Umbilical cord (tissue), 2 donors: ENCODE measurements around the gene GSG1L. TPM values are rescaled to one million over a fixed set of nuclear protein-coding genes. Genes with fewer than 3 reads are reported as not detected.
"Not testable (repeated sequence)": the region's sequence is repeated elsewhere in the genome, so short reads cannot be mapped to it uniquely, and the experiment has no call there.

Source experiments
- DNase-seq: peaks from one replicate; pipeline ENCODE4 v3.0.0-alpha.2; 2015; ENCODE audit warnings: low spot score
- total RNA-seq: library from RNA; depleted of rRNA; stranded (reverse); fragments of >200 nt; gene quantifications from one replicate; pipeline ENCODE4 v1.2.3, GENCODE V29; 2014; ENCODE audit warnings: low replicate concordance; ENCODE audit not compliant: insufficient read depth

The GSG1L gene
- total RNA-seq, 1 donor from 2014 or later: not detected

DNA sequence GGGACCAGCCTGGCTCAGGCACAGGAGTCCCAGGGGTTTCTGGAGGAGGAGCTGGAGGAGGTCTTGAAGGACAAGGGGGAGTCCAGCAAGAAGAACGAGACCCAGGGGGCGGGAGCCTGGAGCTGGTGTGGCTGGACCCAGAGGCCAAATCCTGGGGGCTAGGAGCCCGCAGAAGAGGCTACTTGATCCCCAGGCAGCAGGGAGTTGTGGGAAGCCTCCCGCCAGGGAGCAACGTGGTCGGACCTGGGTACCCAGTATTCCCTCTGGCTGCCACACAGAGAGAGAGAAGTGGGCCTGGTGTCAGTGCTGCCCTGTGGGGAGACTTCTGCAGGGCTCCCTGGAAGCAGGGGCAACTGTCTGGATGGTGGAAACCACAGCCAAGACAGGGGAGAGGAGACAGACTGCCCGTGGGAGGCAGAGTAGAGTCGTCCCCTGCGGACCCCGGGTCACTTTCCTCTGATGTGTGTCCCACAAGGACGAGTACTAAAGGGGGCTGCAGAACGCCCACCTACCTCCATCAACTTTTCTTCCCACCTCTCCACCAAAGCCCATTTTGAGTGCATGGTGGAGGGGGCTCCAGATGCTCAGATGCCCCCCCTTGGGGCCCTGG lies 160.4 kb downstream of the GSG1L start:
- no peak for DNase-seq

DNA sequence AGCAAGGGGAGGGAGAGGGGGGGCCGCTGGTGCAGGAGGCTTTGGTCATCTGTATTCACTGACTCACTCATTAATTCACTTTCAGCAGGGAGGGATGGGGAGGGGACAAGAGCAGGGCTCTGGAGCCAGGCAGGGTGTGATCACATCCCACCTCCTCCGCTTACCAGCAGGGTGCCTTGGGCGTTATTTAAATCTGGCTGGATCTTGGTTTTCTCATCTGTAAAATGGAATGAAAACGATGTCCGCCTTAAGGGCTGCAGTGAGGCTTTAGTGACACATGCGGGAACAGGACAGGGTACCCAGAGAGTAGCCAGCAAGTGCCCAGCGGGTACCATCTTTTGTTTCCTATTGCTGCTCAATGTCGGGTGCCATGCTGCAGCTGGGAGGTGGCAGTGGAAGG lies 161.0 kb downstream of the GSG1L start:
- DNase-seq: no peak

DNA sequence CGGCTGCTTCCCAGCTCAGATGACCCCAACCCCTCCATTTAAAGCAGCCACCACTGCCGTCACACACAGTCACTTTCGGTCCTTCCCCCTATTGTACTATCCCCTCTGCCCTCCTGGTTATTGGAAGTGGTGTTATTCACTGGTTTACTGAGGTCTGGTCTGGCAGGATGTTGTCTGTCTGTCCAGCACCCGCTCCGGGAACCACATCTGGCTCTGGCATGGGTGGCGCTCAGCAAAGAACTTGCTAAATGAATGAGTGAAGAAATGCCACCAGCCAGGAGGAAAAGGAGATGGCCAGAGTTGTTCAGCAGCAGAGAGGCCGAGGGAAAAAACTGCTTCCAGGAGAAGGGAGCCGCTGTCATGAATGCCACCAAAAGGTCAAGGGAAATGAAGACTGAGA lies 161.6 kb downstream of the GSG1L start:
- no peak for DNase-seq

DNA sequence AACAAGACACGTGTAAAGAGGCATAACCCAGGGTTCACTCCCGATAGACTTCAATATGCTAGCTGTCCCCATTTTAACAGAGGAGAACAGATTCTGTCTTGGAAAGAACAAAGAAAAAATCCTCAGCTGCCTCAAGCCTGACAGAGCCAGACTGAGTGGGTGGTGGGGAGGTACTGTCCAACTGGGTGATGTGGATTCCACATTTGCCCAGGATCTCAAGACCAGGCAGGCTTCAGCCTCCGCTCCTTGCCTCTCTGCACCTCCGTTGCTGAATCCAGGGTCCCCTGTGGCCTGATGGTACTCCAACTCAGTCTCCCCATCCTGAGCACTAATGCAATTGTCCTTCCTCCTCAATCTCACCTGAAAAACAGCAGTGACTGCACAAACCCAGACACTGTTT lies 163.8 kb downstream of the GSG1L start:
- no peak for DNase-seq

DNA sequence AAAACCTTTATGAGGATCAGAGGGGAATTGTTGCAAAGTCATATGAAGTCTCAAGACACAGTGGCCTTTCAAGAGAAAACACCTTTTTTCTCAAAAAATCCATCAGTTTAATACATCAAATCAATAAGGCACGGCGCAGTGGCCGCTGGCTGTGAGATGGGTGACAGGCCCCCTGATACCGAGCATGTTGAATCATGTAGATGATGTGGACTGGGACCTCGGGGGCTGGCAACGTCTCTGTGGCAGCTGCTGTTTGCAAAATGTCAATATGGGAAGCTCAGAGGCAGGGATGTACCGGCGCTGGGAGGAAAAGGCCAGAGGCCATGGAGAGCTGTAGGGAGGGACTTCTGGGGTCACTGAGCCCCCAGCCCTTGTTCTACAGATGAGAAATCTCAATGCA lies 169.1 kb downstream of the GSG1L start:
- DNase-seq: no peak

DNA sequence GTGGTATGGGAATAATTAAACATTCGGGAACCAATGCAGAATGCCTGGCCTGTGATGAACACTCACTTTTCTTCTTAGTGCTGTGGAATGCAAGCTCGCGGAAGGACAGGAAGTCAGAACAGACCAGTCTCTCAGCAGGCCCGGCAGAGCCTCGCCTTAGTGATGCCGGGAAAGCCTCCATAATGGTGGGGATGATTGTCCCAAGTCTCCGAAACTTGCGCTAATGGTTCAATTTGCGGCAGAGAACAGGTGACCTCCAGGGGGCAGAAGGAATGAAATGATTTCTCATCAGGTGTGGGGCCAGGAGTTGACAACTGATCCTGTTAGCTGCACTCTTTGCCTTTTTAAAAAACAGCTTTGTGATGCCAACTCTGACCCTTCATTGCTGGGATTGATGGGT lies 170.6 kb downstream of the GSG1L start:
- DNase-seq: no peak

DNA sequence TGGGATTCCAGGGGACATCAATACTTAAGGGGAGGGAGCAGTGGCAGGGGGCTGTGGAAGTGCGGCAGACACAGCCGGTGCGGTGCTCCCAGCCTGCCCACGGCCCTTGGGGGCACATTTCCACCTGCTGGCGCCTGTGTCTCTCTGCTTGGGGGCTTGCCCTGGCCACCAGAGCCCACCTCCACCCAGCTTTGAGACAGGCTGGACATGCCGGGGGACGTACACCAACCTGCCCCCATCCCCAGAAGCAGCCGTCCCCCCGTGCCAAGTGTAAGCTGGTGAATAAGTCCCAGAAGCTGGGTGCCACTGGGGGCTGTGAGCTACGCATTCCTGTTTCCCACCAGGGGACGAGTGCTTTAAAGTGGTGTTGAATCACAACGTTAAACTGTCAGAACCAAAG lies 172.6 kb downstream of the GSG1L start:
- DNase-seq: no peak

DNA sequence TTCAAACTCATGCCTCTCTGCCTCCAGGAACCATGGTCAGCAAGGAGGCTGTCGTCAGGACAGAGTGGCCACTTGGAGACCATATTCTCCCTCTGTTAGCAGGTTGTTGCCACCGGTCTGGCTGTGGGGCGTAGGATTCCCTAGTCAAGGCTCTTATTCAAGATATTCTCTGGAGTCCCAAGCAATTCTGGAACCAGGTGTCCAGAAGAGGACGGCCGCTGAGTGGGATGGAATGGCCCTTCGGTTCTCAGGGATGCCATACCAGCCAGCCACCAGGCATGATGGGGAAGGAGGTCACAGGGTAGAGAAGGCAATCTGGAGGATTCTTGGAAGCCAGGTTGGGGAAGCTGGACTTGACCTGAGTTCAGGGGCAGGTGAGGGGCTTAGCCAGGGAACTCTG lies 173.5 kb downstream of the GSG1L start:
- no peak for DNase-seq

DNA sequence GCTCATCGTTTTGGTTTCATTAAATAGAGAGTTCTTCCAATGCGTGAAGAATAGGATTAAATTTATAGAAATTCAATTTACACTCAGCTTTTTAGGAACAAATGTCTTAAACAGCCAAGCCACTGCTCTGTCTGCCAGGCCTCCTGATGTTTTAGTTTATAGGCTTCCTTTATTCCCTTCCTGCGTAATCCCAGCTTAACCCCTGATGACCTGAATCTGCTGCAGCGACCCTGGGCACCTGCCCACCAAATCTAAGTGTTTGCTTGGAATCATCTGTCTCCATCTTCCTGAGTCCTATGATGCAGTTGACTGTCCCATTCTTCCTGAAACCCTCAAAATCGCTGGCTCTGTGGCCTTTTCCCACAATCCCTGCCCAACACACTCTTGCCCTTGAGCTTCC lies 179.9 kb downstream of the GSG1L start:
- no peak for DNase-seq

DNA sequence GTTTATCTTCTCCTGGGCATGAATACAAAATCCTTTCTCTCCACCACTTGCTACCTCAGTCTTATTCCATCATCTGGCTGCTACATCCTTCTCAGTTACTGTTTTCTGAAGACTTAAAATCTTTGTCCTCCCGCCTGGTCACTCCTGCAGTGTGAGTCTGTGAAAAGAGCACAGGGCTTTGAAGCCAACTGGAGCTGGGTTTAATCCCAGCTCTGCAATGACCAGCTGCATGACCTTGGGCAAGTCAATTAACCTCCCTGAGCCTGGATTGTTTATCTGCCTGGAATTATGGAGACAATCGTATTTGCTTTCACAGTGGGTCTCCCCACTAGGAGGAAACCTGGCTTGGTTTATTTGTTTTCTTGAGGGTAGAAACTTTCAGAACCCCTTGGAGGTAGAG lies 183.2 kb downstream of the GSG1L start:
- no peak for DNase-seq

DNA sequence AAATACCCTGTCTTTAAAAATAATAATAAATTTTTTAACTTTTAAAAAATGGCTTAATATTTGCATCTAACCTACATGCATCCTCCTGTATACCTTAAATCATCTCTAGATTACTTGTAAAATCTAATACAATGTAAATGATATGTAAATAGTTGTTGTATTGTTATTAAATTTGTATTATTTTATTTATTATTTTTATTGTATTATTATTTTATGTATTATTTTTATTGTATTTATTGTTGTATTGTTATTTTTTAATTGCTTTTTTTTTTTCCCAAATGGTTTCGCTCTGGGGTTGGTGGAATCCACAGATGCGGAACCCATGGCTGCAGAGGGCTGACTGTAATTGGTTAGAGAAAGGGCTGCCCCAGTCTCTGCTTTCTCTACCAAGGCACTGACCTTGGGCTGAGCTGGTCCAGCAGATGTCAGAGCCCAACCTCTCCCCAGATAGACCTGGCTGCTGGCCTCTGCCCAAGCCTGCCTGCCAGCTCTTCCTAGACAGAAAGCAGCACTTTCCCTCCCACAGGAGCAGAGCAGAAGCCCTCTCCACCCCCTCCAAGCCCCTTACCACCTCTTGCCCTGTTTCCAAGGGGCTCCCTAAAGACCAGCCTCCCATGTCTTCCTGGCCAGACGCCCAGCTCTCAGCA lies 183.8 kb downstream of the GSG1L start:
- DNase-seq: no peak

DNA sequence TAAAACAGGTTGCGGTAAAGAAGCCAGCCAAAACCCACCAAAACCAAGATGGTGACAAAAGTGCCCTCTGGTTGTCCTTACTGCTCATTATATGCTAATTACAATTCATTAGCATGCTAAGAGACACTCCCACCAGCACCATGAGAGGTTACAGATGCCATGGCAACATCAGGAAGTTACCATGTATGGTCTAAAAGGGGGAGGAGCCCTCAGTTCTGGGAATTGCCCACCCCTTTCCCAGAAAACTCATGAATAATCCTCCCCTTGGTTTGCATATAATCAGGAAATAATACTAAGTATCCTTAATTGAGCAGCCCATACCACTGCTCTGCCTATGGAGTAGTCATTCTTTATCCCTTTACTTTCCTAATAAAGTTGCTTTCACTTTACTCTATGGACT lies 190.9 kb downstream of the GSG1L start:
- DNase-seq: not testable (repeated sequence)

DNA sequence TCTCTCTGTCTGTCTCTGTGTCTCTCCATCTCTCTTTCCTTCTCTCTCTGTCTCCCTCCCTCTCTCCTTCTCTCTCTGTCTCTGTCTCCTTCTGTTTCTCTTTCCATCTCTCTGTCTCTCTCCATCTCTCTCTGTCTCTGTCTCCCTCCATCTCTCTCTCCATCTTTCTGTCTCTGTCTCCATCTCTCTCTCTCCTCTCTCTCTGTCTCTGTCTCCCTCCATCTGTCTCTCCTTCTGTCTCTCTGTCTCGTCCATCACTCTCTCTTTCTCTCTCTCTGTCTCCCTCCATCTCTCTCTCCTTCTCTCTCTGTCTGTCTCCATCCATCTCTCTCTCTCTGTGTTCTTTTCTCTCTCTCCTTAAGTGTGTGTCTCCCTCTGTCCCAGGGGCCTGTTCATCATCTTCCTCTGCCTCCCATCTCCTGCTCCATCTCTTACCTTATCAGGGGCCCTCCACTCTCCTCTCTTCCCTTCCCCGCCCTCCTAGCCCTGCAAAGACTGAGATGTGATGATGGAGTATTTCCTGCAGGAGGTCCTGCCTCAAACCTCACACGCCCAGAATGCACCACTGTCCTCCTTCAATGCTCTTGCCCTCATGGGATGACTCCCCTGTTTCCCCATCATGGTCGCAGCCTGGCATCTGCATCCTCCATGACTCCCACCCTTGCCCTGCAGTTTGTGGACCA lies 193.3 kb downstream of the GSG1L start:
- no peak for DNase-seq

DNA sequence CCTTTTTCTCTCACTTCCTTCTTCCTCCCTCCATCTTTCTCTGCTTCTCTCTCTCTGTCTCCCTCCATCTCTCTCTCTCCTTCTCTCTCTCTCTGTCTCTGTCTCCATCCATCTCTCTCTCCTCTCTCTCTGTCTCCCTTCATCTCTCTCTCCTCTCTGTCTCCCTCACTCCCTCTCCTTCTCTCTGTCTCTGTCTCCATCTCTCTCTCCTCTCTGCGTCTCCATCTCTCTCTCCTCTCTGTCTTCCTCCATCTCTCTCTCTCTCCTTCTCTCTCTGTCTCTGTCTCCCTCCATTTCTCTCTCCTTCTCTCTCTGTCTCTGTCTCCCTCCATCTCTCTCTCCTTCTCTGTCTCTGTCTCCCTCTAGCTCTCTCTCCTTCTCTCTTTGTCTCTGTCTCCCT lies 194.1 kb downstream of the GSG1L start:
- DNase-seq: no peak

DNA sequence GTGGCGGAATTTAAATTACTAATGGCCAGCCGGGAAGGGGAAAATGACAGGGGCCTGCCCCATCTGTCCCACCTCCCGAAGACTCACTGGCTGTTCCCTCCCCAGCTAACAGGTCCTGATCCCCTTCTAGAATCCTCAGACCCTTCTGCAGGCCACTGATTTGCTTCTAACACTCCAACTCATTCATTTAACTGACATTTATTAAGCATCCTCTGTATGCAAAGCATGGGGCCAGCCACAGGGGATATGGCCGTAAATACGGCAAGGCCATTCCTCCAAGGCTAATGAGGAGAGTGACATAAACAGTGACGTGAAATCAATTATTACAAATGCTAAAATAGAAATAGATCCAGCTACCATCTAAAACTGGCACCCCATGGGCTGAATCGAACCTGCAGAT lies 195.3 kb downstream of the GSG1L start:
- DNase-seq: no peak

DNA sequence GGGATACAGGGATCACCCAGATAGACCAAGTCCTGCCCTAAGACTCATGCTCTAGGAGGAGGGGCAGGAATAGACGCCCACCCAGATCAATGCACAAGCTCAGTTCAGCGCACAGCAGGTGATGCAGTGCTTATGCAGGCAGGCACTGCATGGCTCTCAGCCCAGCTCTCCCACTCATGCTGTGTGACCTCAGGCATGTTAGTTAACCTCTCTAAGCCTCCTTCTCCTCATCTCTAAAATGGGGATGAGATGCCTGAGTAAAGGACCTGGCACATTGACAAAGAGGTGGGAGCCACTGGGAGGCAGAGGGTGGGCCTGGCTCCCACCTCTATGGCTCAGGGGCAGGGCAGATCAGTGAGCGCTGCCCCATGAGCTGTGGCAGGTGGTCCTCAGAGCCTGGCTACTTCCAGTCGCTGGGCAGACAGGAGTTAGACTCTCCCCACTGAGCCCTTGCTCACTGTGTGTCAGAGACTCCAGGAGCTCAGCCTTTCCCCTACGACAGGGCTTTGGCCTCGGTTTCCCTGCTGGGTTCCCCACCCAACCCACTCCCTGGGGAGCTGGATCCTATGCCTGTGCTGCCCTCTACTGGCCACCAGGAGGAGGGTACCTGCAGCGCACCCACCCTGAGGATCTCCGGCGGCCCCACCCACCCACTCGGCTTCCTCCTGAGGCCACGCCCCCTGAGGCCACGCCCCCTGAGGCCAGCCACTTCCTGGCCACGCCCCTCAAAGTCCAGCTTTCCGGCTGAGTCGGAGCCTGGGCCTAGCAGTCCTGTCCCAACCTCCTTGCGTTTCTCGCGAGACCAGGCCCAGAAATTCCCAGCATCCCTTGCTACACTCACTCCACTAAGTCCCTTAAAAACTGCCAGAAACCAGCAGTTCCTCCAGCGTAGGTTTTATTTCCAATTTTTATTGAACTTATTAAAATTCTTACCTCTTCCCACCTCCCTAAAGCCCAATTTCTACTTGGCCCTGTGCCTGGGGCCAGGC lies 196.1 kb downstream of the GSG1L start:
- DNase-seq: no peak

DNA sequence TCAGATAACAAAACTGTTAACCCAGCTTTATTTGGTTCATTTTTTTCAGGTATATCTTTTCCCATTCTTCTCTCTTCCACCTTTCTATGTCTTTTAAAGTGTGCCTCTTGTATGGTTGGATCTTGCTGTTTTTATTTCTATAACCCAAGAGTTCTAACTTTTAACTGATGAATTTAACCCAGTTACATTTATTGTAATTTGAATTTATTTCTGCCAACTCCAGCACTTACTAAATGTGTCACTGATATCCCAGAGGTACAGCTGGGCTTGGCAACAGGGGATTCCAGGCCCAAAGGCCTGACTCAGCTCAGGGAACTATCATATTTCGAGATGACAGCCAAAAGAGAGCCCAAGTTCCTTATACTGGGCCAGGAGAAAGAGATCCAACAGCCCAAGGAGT lies 200.1 kb downstream of the GSG1L start:
- DNase-seq: no peak

DNA sequence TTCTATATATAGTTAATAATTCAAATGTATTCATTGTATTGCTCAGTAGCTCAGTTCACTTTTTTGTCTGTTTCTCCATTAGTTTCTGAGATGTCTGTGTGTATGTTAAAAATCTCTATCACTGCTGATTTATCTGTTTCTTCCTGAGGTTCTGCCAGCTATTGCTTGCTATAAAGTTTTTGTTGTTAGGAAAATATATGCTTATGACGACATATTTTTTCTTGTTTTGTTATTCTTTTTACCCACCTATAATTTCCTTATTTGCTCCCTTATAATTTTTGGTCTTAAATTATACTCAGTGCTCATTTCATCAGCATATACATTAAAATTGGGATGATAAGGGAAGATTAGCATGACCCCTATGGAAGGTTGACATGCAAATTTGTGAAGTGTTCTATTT lies 200.6 kb downstream of the GSG1L start:
- no peak for DNase-seq

DNA sequence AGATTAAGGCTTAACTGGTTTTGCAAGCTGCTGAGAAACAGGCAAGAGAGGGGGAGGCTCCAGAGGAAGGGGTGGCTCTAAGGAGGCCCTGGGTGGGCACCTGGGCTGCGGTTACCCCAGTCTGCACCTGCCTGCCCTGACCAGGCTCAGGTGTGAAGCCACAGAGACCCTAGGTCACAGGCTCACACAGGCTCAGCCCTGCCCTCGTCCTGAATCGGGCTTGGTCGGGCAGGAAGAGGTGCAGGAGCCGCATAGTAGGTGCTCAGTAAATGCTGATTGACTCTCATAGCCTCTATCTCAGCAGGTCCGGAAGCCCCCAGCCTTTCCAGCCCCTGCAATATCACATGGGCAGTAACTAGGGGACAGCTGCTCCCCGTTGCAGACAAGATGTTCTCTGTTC lies 203.4 kb downstream of the GSG1L start:
- DNase-seq: no peak

DNA sequence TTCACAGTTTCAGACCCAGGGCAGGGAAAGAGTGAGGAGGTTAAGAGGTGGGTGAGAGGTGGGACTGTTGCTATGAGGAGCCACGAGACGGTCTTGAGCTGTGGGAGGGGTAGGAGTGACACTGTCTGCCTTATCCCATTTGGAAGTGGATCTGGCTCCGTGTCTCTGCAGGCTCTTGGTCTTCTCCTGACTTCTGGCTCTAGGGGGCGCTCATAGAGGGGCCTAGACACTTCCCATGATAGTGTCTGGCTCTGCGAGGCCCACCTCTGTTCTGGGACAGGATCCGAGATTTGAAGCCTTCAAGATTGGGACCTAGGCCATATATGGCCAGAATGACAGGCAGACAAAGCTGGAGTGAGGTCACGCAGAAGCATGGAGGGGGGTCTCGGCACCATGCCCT lies 204.5 kb downstream of the GSG1L start:
- no peak for DNase-seq

DNA sequence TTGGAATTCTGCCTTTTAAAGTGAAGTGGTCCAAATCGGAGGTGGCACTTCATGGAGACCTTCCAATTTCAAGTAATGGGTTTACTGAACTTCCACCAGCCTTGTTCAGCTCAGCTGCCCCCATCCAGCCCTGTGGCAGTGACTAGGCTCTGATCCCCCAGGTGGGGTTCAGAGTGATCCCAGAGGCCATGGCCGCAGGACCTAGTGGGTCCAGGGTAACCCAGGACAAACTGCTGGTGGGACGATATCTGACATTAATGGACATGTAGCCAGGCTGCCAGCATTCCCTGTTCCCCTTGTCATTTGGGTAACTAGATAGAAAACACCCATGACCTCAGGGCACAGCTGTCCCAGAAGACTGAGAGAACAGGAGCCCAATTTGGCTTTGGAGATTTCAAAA lies 209.9 kb downstream of the GSG1L start:
- no peak for DNase-seq

DNA sequence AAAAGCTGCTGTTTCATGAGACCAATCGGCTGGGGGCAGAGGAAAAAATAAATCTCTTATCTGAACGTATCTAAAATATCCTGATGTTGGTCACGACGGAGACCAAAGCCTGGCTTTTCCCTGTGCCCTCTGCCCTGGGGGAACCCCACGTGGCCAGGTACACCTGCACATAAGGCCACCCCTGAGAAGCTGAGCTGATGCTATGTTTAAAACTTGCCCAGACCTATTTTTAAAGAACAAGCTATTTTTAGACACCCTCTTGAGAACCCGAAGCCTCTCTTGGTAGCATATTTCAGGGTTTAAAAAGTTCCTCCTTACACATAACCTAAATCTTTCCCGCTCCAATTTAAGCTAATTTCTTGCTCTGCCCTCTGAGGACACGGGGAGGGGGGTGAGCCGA lies 210.4 kb downstream of the GSG1L start:
- DNase-seq: no peak
